Pancreas (tissue), 10 donors: ENCODE data around the gene DOP1A. TPM values are rescaled to one million over a fixed set of nuclear protein-coding genes. Genes with fewer than 3 reads are reported as not detected.

Source experiments
- ATAC-seq, 4 donors: fragments of 200-7000 bp; cut with Tn5 transposase; one replicate each; pipeline versions ENCODE4 v1.8.0 to v1.9.1; 2020; ENCODE audit warnings: mild to moderate bottlenecking in 4 of 4, moderate library complexity in 4 of 4
- DNase-seq, 6 donors: peaks; one replicate each; pipeline ENCODE4 v3.0.0-alpha.2; 2020
- FAIRE-seq: peaks from 2 replicates; lab custom pipeline; 2012; peaks lifted over from hg19 to GRCh38; lab: Jason Lieb, UNC
- H3K27ac ChIP-seq, 4 donors: fragments of 200-600 bp; sonication (generic); 1 replicate in 3 of 4; 2 replicates in 1 of 4; pipeline versions ENCODE4 v1.5.0 to v1.8.0; 2020
- H3K27me3 ChIP-seq, 4 donors: fragments of 200-600 bp; one replicate each; pipeline ENCODE4 v1.8.0; 2021
- H3K36me3 ChIP-seq, 3 donors: fragments of 200-600 bp; sonication (generic) in 1 of 3; one replicate each; pipeline versions ENCODE4 v1.5.0 to v1.8.0; 2020 to 2021
- H3K4me1 ChIP-seq, 3 donors: fragments of 200-600 bp; one replicate each; pipeline ENCODE4 v1.8.0; 2021
- H3K4me3 ChIP-seq, 4 donors: fragments of 200-600 bp; sonication (generic) in 2 of 4; one replicate each; pipeline versions ENCODE4 v1.5.0 to v1.8.0; 2020 to 2021
- H3K9me3 ChIP-seq, 4 donors: fragments of 200-600 bp; one replicate each; pipeline ENCODE4 v1.8.0; 2021
- WGBS, 2 donors: extraction: QIAGEN DNeasy Blood & Tissue Kit; methylation state at CpG; one replicate each; pipeline ENCODE4 v1.1.7; 2013; 5-methylcytosine and 5-hydroxymethylcytosine counted together
- intact Hi-C, 3 donors: fragments of 100-400 bp; cut with DNase I; formaldehyde crosslinking; loops; one replicate each; pipeline versions ENCODE4 v1.11.1 to v1.14.2; 2022
- polyA plus RNA-seq, 2 donors: library from polyadenylated mRNA; stranded (reverse); fragments of 200-250 nt; gene quantifications; one replicate each; pipeline ENCODE4 v1.2.3, GENCODE V29; 2013
- total RNA-seq, 6 donors: library from RNA; stranded (reverse); fragmentation: NEBNext Ultra II Directional in 4 of 6; extraction: Animal tissue kit (Norgen Biotek cat#: 25700) in 4 of 6; gene quantifications; one replicate each; pipeline versions ENCODE4 v1.2.1 to v1.2.4, GENCODE V29; 2021 to 2023
- TF ChIP-seq, protein P1 (sequence below), 4 donors: fragments of 200-600 bp; sonication (generic) in 3 of 4; IDR thresholded peaks; one replicate each; pipeline versions ENCODE4 v1.5.0 to v1.8.0; 2021; ENCODE audit warnings: antibody characterized with exemption in 4 of 4
- donor health status: healthy with polysubstance abuse.
- donor health status: DM: no; HTN: no; CAD: no; lungs with moderate emphysema.
- donor health status: DM: no; HTN: no; CAD: no.
- donor health status: control.
- donor health status: control.
- donor health status: Bipolar disorder and iron deficiency.
- donor health status: DM: yes; HTN: yes; CAD: no.
- donor health status: DM: no; HTN: no; CAD: no.
- donor health status: DM: no; HTN: no; CAD: no.
- donor health status: DM: yes; HTN: yes; CAD: no.

The DOP1A gene
- total and polyA plus RNA-seq, 8 donors = 5.9 to 16.1 (median 10.5) TPM

- peaks cover 12 to 32% (median 17%) of the 10 kb centered on the region in 3 donors for H3K4me1 ChIP-seq
- FAIRE-seq (no peak), ATAC-seq (peak in 1 of 4 donors; percentile 0), DNase-seq (no peak)
- intact Hi-C loops = no loop called here
- no peaks in the 10 kb centered on the region for H3K36me3 ChIP-seq
- no peaks in the 10 kb centered on the region for H3K9me3 ChIP-seq
- TF ChIP-seq, protein P1, sequence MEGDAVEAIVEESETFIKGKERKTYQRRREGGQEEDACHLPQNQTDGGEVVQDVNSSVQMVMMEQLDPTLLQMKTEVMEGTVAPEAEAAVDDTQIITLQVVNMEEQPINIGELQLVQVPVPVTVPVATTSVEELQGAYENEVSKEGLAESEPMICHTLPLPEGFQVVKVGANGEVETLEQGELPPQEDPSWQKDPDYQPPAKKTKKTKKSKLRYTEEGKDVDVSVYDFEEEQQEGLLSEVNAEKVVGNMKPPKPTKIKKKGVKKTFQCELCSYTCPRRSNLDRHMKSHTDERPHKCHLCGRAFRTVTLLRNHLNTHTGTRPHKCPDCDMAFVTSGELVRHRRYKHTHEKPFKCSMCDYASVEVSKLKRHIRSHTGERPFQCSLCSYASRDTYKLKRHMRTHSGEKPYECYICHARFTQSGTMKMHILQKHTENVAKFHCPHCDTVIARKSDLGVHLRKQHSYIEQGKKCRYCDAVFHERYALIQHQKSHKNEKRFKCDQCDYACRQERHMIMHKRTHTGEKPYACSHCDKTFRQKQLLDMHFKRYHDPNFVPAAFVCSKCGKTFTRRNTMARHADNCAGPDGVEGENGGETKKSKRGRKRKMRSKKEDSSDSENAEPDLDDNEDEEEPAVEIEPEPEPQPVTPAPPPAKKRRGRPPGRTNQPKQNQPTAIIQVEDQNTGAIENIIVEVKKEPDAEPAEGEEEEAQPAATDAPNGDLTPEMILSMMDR (IDR thresholded peaks at IDR 0.05) = no peak
- peak overlapping the region; percentile 83 to 93 (median 88) for H3K27ac ChIP-seq
- H3K27me3 ChIP-seq = no peaks in the 10 kb centered on the region
- WGBS, 2 donors = 1% methylated on average over 4 of the region's 4 CpGs
- peak overlapping the region; percentile 43 to 95 (median 82) for H3K4me3 ChIP-seq
Observed at GRCh38 chr6:83192456-83192855, 125.0 kb downstream of the DOP1A start.

DNA sequence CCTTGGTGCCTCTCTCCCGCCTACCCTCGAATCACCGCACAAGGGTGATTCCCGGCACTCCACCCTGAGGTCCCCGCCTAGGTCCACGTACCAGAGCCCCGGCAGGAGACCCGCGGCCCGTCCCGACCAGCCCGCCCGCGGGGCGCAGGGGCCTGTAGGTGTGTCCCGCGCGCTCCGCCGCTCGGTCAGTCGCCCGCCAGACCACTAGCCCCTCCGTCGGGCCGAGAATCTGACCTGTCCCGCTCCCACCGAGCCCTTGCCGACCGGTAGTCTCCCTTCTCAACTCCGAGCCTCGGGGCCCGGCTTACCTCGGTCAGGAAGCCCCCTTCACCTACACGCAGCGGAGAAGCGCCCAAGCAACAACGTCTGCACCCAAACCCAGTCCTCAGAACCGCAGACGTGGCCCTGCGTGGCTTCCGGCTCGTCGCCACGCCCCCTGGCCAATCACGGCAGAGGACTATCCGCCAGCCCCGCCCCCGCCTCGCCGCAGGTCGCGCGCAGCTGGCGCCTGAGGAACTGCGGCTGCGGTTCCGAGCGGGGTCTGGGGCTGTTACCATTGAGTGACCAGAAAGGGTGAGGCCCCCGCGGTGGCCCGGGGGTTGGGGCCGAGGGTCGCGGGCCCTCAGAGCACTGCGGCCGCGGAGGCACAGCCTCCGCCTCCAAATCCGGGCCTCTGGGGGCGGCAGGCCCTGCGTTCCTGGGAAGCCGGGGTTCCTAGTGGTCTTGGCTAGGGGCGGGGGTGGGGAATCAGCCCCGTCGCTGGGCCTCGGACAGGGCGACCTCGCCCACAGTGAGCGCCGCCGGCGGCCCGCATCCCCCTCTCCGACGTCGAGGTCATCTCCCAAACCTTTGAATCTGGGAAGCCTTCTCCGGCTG lies 125.6 kb downstream of the DOP1A start, which contains the start of the genes PGM3 and RWDD2A:
Gene PGM3, minus strand, starts transcription at position 395 of the 876 bp plus-strand sequence. CDS start 2,253 bp downstream, outside the sequence.
Gene RWDD2A, plus strand, starts transcription at position 487 of the 876 bp plus-strand sequence. CDS start 1,095 bp downstream, outside the sequence.
- Histone ChIP-seq H3K4me1 (peaks cover 12 to 32% (median 17%) of the 10 kb centered on the region in 3 donors), H3K9me3 (no peaks in the 10 kb centered on the region), H3K36me3 (no peaks in the 10 kb centered on the region), H3K27me3 (no peaks in the 10 kb centered on the region), H3K27ac (peak within 1 kb of the TSS; percentile 83 to 93 (median 88)), H3K4me3 (peak within 1 kb of the TSS; percentile 43 to 95 (median 82))
- ATAC-seq (peak; percentile 94 to 97 (median 96)), FAIRE-seq (no peak), DNase-seq (peak; percentile 88 to 95 (median 92))
- TF ChIP-seq, protein P1 (IDR thresholded peaks at IDR 0.05) = no peak
- intact Hi-C loops = no loop called here
- 0% methylated on average over 74 to 88 of the region's 88 CpGs for WGBS, 2 donors

DNA sequence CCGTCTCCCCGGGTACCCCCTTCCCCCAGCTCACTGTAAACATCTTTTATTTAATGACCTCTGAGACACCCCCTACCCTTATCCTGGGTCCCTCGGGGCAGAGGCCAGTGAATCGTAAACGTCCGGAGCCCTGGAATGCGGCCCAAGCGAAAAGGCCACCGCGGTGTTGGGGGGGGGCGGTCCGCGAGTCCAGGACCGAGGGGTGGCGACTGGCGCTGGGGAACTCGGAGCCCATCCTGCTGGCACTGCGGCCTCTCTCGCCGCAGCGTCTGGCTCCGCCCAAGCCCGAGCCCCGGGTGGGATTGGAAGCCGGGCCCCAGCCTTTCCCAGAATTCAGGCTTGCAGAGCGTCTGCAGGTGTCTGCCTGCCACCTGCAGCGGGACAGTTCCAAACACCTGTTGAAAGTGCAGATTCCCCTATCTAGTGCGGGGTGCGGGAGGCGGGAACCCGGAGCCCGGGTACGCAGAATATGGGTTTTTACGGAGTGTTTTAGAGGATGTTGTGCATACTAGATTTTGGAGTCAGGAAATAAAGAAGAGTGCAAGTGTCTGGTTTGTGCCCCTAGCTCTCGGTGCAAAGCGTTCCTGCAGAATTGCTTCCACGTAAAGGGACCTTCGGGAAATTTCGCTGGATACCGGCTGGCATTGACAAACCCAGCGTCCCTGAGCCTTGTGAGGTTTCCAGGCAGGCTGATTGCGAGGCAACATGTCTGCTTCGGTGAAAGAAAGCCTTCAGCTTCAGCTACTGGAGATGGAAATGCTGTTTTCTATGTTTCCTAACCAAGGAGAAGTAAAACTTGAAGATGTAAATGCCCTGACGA lies 126.5 kb downstream of the DOP1A start:
- H3K9me3 ChIP-seq = no peaks in the 10 kb centered on the region
- ATAC-seq = peak; percentile 60 to 79 (median 74)
- peak; percentile 60 to 82 (median 72) for DNase-seq
- TF ChIP-seq, protein P1 (IDR thresholded peaks at IDR 0.05) = no peak
- 1 to 2% methylated on average over 36 to 44 of the region's 44 CpGs for WGBS, 2 donors
- peak overlapping the region; percentile 83 to 93 (median 88) for H3K27ac ChIP-seq
- peaks cover 12 to 25% (median 17%) of the 10 kb centered on the region in 3 donors for H3K4me1 ChIP-seq
- H3K4me3 ChIP-seq = peak overlapping the region; percentile 43 to 95 (median 82)
- H3K36me3 ChIP-seq = no peaks in the 10 kb centered on the region
- H3K27me3 ChIP-seq = no peaks in the 10 kb centered on the region
- intact Hi-C loops = no loop called here
- FAIRE-seq = no peak

GRCh38 chr6:83198486-83199172 lies 131.2 kb downstream of the DOP1A start:
- Histone ChIP-seq H3K4me3 (no peak overlapping the region), H3K27ac (peak overlapping the region in 2 of 4 donors; percentile 40 to 48), H3K36me3 (no peaks in the 10 kb centered on the region), H3K4me1 (peaks cover 6 to 14% (median 12%) of the 10 kb centered on the region in 3 donors), H3K27me3 (no peaks in the 10 kb centered on the region), H3K9me3 (no peaks in the 10 kb centered on the region)
- intact Hi-C loops = no loop called here
- DNase-seq (no peak), ATAC-seq (no peak), FAIRE-seq (no peak)
- WGBS, 2 donors = 82 to 85% methylated on average over 4 of the region's 4 CpGs
- TF ChIP-seq, protein P1 (IDR thresholded peaks at IDR 0.05) = no peak
